Measurements from ENCODE around the gene NRIP2. TPM values are rescaled to one million over a fixed set of nuclear protein-coding genes. Genes with fewer than 3 reads are reported as not detected.

Gene NRIP2
- total and polyA plus RNA-seq, 10 of the 15 experiments (the other 5 are each of a cell fraction or from before 2014, with no cell fraction given) = 0.04 to 0.83 (median 0.42) TPM; not detected in 7

DNA sequence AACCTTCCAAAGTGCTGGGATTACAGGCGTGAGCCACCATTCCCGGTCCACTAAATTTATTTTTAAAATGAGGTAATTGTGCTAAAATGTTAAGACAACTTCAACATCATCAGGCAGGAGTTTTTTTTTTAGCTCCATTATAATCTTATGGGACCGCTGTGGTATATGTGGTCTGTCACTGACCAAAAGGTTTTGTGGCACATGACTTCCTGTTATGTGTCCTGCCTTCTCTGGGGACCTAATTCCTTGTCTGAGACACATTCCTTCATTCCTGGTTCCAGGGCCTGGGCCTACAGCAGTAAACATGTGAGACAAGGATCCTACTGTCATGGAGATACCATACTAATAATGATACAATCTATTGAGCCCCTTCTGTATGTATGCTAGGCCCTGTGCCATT, 17.1 kb upstream of the NRIP2 start (continued):
- TF ChIP-seq KLF5 (IDR thresholded peaks at IDR 0.05; ENCODE audit: partially characterized antibody) = no peak
- no peak for TF ChIP-seq ASH2L (IDR thresholded peaks at IDR 0.05; ENCODE audit: borderline replicate concordance, low read depth)
- TF ChIP-seq, protein P1, sequence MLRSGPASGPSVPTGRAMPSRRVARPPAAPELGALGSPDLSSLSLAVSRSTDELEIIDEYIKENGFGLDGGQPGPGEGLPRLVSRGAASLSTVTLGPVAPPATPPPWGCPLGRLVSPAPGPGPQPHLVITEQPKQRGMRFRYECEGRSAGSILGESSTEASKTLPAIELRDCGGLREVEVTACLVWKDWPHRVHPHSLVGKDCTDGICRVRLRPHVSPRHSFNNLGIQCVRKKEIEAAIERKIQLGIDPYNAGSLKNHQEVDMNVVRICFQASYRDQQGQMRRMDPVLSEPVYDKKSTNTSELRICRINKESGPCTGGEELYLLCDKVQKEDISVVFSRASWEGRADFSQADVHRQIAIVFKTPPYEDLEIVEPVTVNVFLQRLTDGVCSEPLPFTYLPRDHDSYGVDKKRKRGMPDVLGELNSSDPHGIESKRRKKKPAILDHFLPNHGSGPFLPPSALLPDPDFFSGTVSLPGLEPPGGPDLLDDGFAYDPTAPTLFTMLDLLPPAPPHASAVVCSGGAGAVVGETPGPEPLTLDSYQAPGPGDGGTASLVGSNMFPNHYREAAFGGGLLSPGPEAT (IDR thresholded peaks at IDR 0.05; ENCODE audit: low read depth) = no peak

DNA sequence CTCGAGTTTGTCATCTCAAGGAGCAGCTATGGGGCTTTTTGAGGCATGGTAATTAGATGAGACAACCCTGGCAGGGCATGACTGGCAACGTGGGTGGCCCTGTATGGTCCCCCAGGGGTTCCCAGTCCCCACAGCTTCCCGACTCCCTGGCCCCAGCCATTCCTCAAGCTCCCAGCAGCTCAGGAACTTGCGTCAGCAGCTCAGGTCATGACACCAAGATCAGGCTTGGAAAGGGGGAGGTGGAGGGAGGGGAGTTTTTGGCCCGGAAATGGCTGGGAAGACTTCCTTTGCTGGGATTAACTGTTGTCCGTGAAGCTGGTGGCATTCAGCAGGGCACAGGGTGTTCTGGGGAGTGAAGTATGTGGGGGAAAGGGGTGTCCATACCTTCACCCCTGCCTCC, 10.4 kb upstream of the NRIP2 start:
- TSS peak; percentile 33 for BruUV-seq (replicated peaks)
- H3K9me3 ChIP-seq (replicated peaks; ENCODE audit: control insufficient read depth, insufficient read depth, low read length) = no peaks in the 10 kb centered on the region
- FAIRE-seq (no peak), ATAC-seq (no peak), DNase-seq (ENCODE audit: low read depth, low spot score) (no peak)
- H3K36me3 ChIP-seq (ENCODE audit: control insufficient read depth in 2 of 2, insufficient read depth in 2 of 2, low read length in 1 of 2) = no peaks in the 10 kb centered on the region; a peak in 1 of 4 replicates
- H4K20me1 ChIP-seq (ENCODE audit: control insufficient read depth, insufficient read depth) = no peaks in the 10 kb centered on the region
- H3K9ac ChIP-seq (ENCODE audit: control insufficient read depth, insufficient read depth, low read length) = no peak overlapping the region
- ChIA-PET RAD21 (ENCODE audit: unreplicated experiment) (interaction anchor here (1.4 kb wide), 1 partner anchor 196 kb away, joined by 3 read pairs; no protein-coding TSS in a partner anchor), POLR2A (no interaction called here), CTCF (interaction anchor here (0.6 to 1.7 kb wide), 7 partner anchors 13 to 902 kb away, joined by 3 to 8 read pairs (median 4); no protein-coding TSS in a partner anchor), SMC1A (ENCODE audit: uncharacterized antibody, unreplicated experiment) (interaction anchor here (0.8 kb wide), 1 partner anchor 106 kb away, joined by 3 read pairs; no protein-coding TSS in a partner anchor)
- H3K4me1 ChIP-seq (ENCODE audit: control insufficient read depth, insufficient read depth, low read length) = no peaks in the 10 kb centered on the region
- H3K27me3 ChIP-seq (replicated peaks in 1 of 2; ENCODE audit: control insufficient read depth in 2 of 2, insufficient read depth in 2 of 2, low read length in 1 of 2) = no peaks in the 10 kb centered on the region
- H3K79me2 ChIP-seq (ENCODE audit: control insufficient read depth, insufficient read depth, low read length) = no peaks in the 10 kb centered on the region
- H3K27ac ChIP-seq (ENCODE audit: control insufficient read depth, insufficient read depth) = no peak overlapping the region
- H3K4me3 ChIP-seq = no peak overlapping the region
- H2AFZ ChIP-seq (ENCODE audit: control insufficient read depth, low read depth, low read length) = no peak overlapping the region
- 58% methylated on average over 6 of the region's 6 CpGs for WGBS (ENCODE audit: insufficient coverage, insufficient replicate concordance, low lambda C conversion rate, missing lambda C conversion rate)
- in situ Hi-C loops (cut with MboI) (no loop called here), intact Hi-C loops (cut with micrococcal nuclease; ENCODE audit: unreplicated experiment) (loop anchor here (5.0 kb wide), 1 partner anchor 187 kb away; no protein-coding TSS in a partner anchor)
- no peak for TF ChIP-seq CREM (IDR thresholded peaks at IDR 0.05; ENCODE audit: low read depth)
- H3K4me2 ChIP-seq (ENCODE audit: control insufficient read depth, insufficient read depth) = no peak overlapping the region
